GM20431 (cell line): ENCODE measurements around the gene KCNH6.

ENCODE experiments used
- in situ Hi-C: fragments of 300-500 bp; cut with MseI, MboI; formaldehyde crosslinking; loops from one replicate; pipeline ENCODE4 v1.15.0; 2020; ENCODE audit warnings: low sequenced_read_pairs; ENCODE audit not compliant: unreplicated experiment

Gene KCNH6

GRCh38 chr17:63549289-63549945 lies 26.3 kb downstream of the KCNH6 start:
- in situ Hi-C loops: no loop called here

GRCh38 chr17:63549946-63550816 lies 27.0 kb downstream of the KCNH6 start, which contains the start of gene DCAF7:
Gene DCAF7, plus strand, starts transcription at chr17:63550477. Its CDS starts 201 bp downstream, at chr17:63550678.
- in situ Hi-C loops: no loop called here

GRCh38 chr17:63550817-63551639 lies 27.9 kb downstream of the KCNH6 start:
- in situ Hi-C loops: no loop called here

- in situ Hi-C loops: no loop called here
Measured at GRCh38 chr17:63552211-63552610, 29.1 kb downstream of the KCNH6 start.

GRCh38 chr17:63555500-63556156 lies 32.5 kb downstream of the KCNH6 start:
- in situ Hi-C loops: no loop called here

GRCh38 chr17:63557416-63557815 lies 34.3 kb downstream of the KCNH6 start:
- in situ Hi-C loops: no loop called here

GRCh38 chr17:63558441-63558840 lies 35.3 kb downstream of the KCNH6 start:
- in situ Hi-C loops: no loop called here

GRCh38 chr17:63561819-63562218 lies 38.7 kb downstream of the KCNH6 start:
- in situ Hi-C loops: no loop called here

- in situ Hi-C loops: no loop called here
Measured at GRCh38 chr17:63563339-63563738, 40.2 kb downstream of the KCNH6 start.

GRCh38 chr17:63564562-63564961 lies 41.4 kb downstream of the KCNH6 start:
- in situ Hi-C loops: no loop called here

GRCh38 chr17:63567229-63567628 lies 44.1 kb downstream of the KCNH6 start:
- in situ Hi-C loops: no loop called here

- in situ Hi-C loops: no loop called here
Measured at GRCh38 chr17:63568563-63568962, 45.4 kb downstream of the KCNH6 start.

- in situ Hi-C loops: no loop called here
Measured at GRCh38 chr17:63571632-63572310, 48.6 kb downstream of the KCNH6 start.

GRCh38 chr17:63573634-63574033 lies 50.5 kb downstream of the KCNH6 start:
- in situ Hi-C loops: no loop called here

- in situ Hi-C loops: no loop called here
Measured at GRCh38 chr17:63578027-63578768, 55.0 kb downstream of the KCNH6 start.

GRCh38 chr17:63578769-63579111 lies 55.6 kb downstream of the KCNH6 start:
- in situ Hi-C loops: no loop called here

- in situ Hi-C loops: no loop called here
Measured at GRCh38 chr17:63579633-63580032, 56.5 kb downstream of the KCNH6 start.

- in situ Hi-C loops: no loop called here
Measured at GRCh38 chr17:63587770-63588169, 64.6 kb downstream of the KCNH6 start.

- in situ Hi-C loops: no loop called here
Measured at GRCh38 chr17:63588797-63589196, 65.6 kb downstream of the KCNH6 start.
